Measurements from ENCODE around the gene CALU.
A peak's percentile ranks its signal among the peaks of the same experiment; 100 is the strongest.

Gene CALU

DNA sequence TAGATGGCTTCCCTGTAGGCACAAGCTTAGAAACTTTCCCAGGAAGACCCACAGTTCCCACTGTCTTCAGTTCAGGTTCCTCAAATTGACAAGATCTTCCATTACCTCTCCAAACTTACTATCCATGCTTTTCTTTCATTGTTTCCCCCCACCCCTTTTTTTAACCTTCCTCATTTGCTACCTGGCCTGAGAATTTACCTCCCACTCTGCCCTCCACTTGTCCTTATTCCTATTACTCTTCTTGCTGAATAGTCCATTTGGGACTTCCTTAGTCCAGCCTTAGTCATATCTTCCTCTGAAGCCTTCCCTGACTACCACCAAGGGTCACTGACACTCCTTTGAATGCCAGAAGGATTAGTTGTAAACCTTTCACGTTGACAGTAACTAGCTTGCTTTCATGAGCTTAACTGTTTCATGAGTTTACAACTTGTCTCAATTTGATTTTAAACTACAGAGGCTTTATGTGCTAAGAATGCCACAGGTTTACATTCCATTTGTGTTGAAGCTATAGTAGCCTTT is 1.2 kb upstream of the CALU start:
- TF ChIP-seq CTCF (IDR thresholded peaks at IDR 0.05; ENCODE audit: control insufficient read depth, extremely low read depth, insufficient read depth), result no peak
- H3K4me3 ChIP-seq (ENCODE audit: low read depth, low read length), result no peak overlapping the region
- no peak for DNase-seq (ENCODE audit: low read depth)

- TF ChIP-seq CTCF (IDR thresholded peaks at IDR 0.05; ENCODE audit: control insufficient read depth, extremely low read depth, insufficient read depth), result no peak
- no peak for DNase-seq (ENCODE audit: low read depth)
- H3K4me3 ChIP-seq (ENCODE audit: low read depth, low read length), result peak overlapping the region; percentile 95
Measured at GRCh38 chr7:128738570-128739047, 550 bp upstream of the CALU start.

GRCh38 chr7:128739990-128740682 is 977 bp downstream of the CALU start:
- H3K4me3 ChIP-seq (ENCODE audit: low read depth, low read length), result peak overlapping the region; percentile 95
- TF ChIP-seq CTCF (IDR thresholded peaks at IDR 0.05; ENCODE audit: control insufficient read depth, extremely low read depth, insufficient read depth), result no peak
- DNase-seq (ENCODE audit: low read depth), result no peak

- no peak for TF ChIP-seq CTCF (IDR thresholded peaks at IDR 0.05; ENCODE audit: control insufficient read depth, extremely low read depth, insufficient read depth)
- no peak for DNase-seq (ENCODE audit: low read depth)
- H3K4me3 ChIP-seq (ENCODE audit: low read depth, low read length), result peak overlapping the region; percentile 95
Measured at GRCh38 chr7:128740996-128741395, 1.8 kb downstream of the CALU start.

GRCh38 chr7:128741491-128741890 is 2.3 kb downstream of the CALU start:
- no peak overlapping the region for H3K4me3 ChIP-seq (ENCODE audit: low read depth, low read length)
- no peak for TF ChIP-seq CTCF (IDR thresholded peaks at IDR 0.05; ENCODE audit: control insufficient read depth, extremely low read depth, insufficient read depth)
- no peak for DNase-seq (ENCODE audit: low read depth)

DNA sequence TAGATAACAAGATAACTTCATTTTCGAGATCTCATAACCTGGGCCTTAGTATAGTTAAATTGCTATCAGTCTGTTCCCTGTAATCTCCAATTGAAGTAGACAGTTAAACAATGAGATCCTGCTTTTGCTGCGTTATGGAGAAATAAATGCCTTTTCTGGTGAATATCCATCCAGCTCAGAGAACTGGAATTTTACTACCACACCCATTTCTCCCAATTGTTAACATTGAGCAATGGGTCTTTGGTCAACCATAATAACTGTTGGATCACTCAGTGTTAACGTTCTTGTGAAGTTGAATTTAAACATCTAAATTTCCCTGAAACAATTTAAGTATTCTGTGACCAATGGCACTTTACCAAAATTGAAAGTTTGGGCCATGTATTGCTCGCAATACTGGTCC is 3.0 kb downstream of the CALU start:
- no peak for DNase-seq (ENCODE audit: low read depth)
- no peak for TF ChIP-seq CTCF (IDR thresholded peaks at IDR 0.05; ENCODE audit: control insufficient read depth, extremely low read depth, insufficient read depth)
- no peak overlapping the region for H3K4me3 ChIP-seq (ENCODE audit: low read depth, low read length)
